ENCODE results near the gene MTA3.

DNA sequence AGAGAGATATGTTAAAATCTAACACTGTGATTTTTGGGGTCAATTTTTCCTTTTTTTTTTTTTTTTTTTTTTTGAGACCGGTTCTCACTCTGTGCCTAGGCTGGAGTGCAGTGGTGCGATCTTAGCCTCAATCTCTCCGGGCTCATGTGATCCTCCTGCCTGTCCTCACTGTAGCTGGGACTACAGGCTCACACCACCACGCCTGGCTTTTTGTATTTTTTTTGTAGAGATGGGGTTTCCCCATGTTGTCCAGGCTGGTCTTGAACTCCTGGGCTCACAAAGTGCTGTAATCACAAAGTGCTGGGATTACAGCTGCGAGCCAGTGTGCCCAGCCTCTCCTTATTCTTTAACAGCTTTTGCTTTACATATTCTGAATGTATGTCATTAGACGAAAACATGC, 226.8 kb downstream of the MTA3 start:
- TF ChIP-seq, protein P1, sequence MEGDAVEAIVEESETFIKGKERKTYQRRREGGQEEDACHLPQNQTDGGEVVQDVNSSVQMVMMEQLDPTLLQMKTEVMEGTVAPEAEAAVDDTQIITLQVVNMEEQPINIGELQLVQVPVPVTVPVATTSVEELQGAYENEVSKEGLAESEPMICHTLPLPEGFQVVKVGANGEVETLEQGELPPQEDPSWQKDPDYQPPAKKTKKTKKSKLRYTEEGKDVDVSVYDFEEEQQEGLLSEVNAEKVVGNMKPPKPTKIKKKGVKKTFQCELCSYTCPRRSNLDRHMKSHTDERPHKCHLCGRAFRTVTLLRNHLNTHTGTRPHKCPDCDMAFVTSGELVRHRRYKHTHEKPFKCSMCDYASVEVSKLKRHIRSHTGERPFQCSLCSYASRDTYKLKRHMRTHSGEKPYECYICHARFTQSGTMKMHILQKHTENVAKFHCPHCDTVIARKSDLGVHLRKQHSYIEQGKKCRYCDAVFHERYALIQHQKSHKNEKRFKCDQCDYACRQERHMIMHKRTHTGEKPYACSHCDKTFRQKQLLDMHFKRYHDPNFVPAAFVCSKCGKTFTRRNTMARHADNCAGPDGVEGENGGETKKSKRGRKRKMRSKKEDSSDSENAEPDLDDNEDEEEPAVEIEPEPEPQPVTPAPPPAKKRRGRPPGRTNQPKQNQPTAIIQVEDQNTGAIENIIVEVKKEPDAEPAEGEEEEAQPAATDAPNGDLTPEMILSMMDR (IDR thresholded peaks at IDR 0.05): no peak
- TF ChIP-seq POLR2AphosphoS5 (IDR thresholded peaks at IDR 0.05) (no peak), EP300 (IDR thresholded peaks at IDR 0.05) (no peak)

All from upper lobe of left lung (tissue), 4 donors.